ENCODE measurements around the gene FBXO36.

DNA sequence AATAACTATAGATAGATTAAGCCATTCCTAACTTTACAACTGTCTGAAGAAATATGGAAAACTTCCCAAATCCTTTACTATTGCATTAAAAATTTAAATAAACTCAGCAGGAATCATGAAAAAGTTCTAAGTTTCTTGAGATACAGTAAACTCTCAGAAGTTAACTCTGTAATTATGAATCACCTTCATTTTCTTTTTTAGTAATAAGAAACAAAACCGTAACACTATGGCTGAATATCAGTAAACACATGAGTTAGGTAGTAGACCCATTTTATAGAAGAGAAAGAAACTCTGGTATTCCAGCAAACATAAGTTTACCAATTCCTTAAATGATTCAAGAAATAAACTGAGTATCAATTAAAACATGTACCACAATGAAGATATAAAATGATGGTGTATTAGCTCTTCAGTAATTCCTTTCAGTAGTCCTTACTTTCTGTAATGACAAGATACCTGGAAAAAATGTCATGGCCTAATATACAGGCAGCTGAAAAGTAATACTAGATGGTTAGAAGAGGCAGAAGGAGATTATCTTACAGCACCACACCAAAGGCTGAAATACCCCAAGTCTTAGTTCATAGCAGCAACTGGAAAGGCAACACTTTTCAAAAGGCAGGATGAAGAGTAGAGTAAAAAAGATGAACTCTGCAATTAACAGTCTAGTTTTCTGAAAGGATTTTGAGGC, 12.0 kb upstream of the FBXO36 start:
- TF ChIP-seq EP300 (IDR thresholded peaks at IDR 0.05) (no peak), POLR2AphosphoS5 (IDR thresholded peaks at IDR 0.05) (no peak), POLR2A (IDR thresholded peaks at IDR 0.05) (no peak)
- TF ChIP-seq, protein P1, sequence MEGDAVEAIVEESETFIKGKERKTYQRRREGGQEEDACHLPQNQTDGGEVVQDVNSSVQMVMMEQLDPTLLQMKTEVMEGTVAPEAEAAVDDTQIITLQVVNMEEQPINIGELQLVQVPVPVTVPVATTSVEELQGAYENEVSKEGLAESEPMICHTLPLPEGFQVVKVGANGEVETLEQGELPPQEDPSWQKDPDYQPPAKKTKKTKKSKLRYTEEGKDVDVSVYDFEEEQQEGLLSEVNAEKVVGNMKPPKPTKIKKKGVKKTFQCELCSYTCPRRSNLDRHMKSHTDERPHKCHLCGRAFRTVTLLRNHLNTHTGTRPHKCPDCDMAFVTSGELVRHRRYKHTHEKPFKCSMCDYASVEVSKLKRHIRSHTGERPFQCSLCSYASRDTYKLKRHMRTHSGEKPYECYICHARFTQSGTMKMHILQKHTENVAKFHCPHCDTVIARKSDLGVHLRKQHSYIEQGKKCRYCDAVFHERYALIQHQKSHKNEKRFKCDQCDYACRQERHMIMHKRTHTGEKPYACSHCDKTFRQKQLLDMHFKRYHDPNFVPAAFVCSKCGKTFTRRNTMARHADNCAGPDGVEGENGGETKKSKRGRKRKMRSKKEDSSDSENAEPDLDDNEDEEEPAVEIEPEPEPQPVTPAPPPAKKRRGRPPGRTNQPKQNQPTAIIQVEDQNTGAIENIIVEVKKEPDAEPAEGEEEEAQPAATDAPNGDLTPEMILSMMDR (IDR thresholded peaks at IDR 0.05): no peak

Measured in upper lobe of left lung (tissue), 4 donors.